H9 (cell line): ENCODE measurements around the gene PCDHGA12. TPM values are rescaled to one million over a fixed set of nuclear protein-coding genes. Genes with fewer than 3 reads are reported as not detected.

Experiments
- DNase-seq: peaks from one replicate; pipeline ENCODE4 v3.0.0-alpha.2; 2017
- H2AFZ ChIP-seq: one replicate; pipeline ENCODE4 v1.6.1; 2013; ENCODE audit warnings: mild to moderate bottlenecking, low read length, control low read depth, moderate library complexity
- H2AK5ac ChIP-seq: 2 replicates; pipeline ENCODE4 v1.6.1; 2013; ENCODE audit warnings: low read length, control low read depth, mixed read lengths; ENCODE audit not compliant: insufficient read length
- H2BK120ac ChIP-seq: one replicate; pipeline ENCODE4 v1.6.1; 2013; ENCODE audit warnings: low read depth, mild to moderate bottlenecking, low read length, control low read depth, inconsistent platforms; ENCODE audit not compliant: poor library complexity, severe bottlenecking
- H2BK12ac ChIP-seq: 2 replicates; pipeline ENCODE4 v1.6.1; 2013; ENCODE audit warnings: low read length, control low read depth, mixed read lengths, low read depth; ENCODE audit not compliant: insufficient read length
- H2BK15ac ChIP-seq: 2 replicates; pipeline ENCODE4 v1.6.1; 2013; ENCODE audit warnings: low read depth, low read length, control low read depth
- H2BK20ac ChIP-seq: one replicate; pipeline ENCODE4 v1.6.1; 2013; ENCODE audit warnings: low read depth, mild to moderate bottlenecking, low read length, control low read depth, inconsistent platforms; ENCODE audit not compliant: poor library complexity, severe bottlenecking
- H2BK5ac ChIP-seq: 2 replicates; pipeline ENCODE4 v1.6.1; 2013; ENCODE audit warnings: low read length, control low read depth, mixed read lengths; ENCODE audit not compliant: insufficient read length
- H3K14ac ChIP-seq: 2 replicates; pipeline ENCODE4 v1.6.1; 2013; ENCODE audit warnings: low read length, control low read depth; ENCODE audit not compliant: insufficient read depth
- H3K18ac ChIP-seq: 2 replicates; pipeline ENCODE4 v1.6.1; 2013; ENCODE audit warnings: low read depth, mild to moderate bottlenecking, mixed read lengths, low read length, control low read depth; ENCODE audit not compliant: insufficient read length
- H3K23ac ChIP-seq: 2 replicates; pipeline ENCODE4 v1.6.1; 2013; ENCODE audit warnings: low read length, control low read depth, mixed read lengths, low read depth; ENCODE audit not compliant: insufficient read length
- H3K23me2 ChIP-seq: 2 replicates; pipeline ENCODE4 v1.6.1; 2013; ENCODE audit warnings: low read depth, mild to moderate bottlenecking, mixed read lengths, low read length, control low read depth; ENCODE audit not compliant: insufficient read length, poor library complexity, severe bottlenecking
- H3K27ac ChIP-seq: 2 replicates; pipeline ENCODE4 v1.5.1; 2013; ENCODE audit warnings: low read length, control low read depth, mixed read lengths, low read depth; ENCODE audit not compliant: insufficient read length
- H3K27me3 ChIP-seq: 2 replicates; pipeline ENCODE4 v1.6.1; 2013; ENCODE audit warnings: low read length, control low read depth, inconsistent platforms; ENCODE audit not compliant: insufficient read depth
- H3K4ac ChIP-seq: 2 replicates; pipeline ENCODE4 v1.6.1; 2013; ENCODE audit warnings: low read depth, mild to moderate bottlenecking, control low read depth, inconsistent platforms, low read length, moderate library complexity
- H3K4me1 ChIP-seq: 2 replicates; pipeline ENCODE4 v1.6.1; 2013; ENCODE audit warnings: low read length, control low read depth, inconsistent platforms; ENCODE audit not compliant: insufficient read depth
- H3K4me2 ChIP-seq: 2 replicates; pipeline ENCODE4 v1.6.1; 2013; ENCODE audit warnings: low read length, control low read depth, mixed read lengths; ENCODE audit not compliant: insufficient read length, insufficient read depth
- H3K56ac ChIP-seq: 2 replicates; pipeline ENCODE4 v1.6.1; 2013; ENCODE audit warnings: low read depth, mild to moderate bottlenecking, mixed read lengths, low read length, control low read depth; ENCODE audit not compliant: insufficient read length
- H3K79me1 ChIP-seq: 2 replicates; pipeline ENCODE4 v1.6.1; 2013; ENCODE audit warnings: low read depth, mild to moderate bottlenecking, moderate library complexity, low read length, control low read depth, inconsistent platforms; ENCODE audit not compliant: insufficient read depth, poor library complexity, severe bottlenecking
- H3K79me2 ChIP-seq: 2 replicates; pipeline ENCODE4 v1.6.1; 2013; ENCODE audit warnings: low read length, control low read depth, inconsistent platforms; ENCODE audit not compliant: insufficient read depth
- H3K9ac ChIP-seq: 2 replicates; pipeline ENCODE4 v1.6.1; 2013; ENCODE audit warnings: low read length, control low read depth, mixed read lengths; ENCODE audit not compliant: insufficient read length; ENCODE audit errors: extremely low read depth
- H3K9me3 ChIP-seq: one replicate; pipeline ENCODE4 v1.6.1; 2013; ENCODE audit warnings: low read depth, low read length, inconsistent platforms; ENCODE audit not compliant: control insufficient read depth
- H3T11ph ChIP-seq: one replicate; pipeline ENCODE4 v1.6.1; 2013; ENCODE audit warnings: mild to moderate bottlenecking, low read length, control low read depth, inconsistent platforms
- H4K20me1 ChIP-seq: one replicate; pipeline ENCODE4 v1.6.1; 2013; ENCODE audit not compliant: control insufficient read depth, insufficient read length, insufficient read depth
- H4K5ac ChIP-seq: 2 replicates; pipeline ENCODE4 v1.6.1; 2013; ENCODE audit warnings: low read depth, mild to moderate bottlenecking, mixed read lengths, low read length, control low read depth; ENCODE audit not compliant: insufficient read length
- H4K8ac ChIP-seq: replicated peaks from 2 replicates; pipeline ENCODE4 v1.6.1; 2013; ENCODE audit warnings: low read length, control low read depth, mixed read lengths, low read depth; ENCODE audit not compliant: insufficient read length
- H4K91ac ChIP-seq: 2 replicates; pipeline ENCODE4 v1.6.1; 2013; ENCODE audit warnings: low read depth, mild to moderate bottlenecking, moderate library complexity, mixed read lengths, low read length, control low read depth; ENCODE audit not compliant: insufficient read length
- H3K27ac Mint-ChIP-seq, 3 experiments: 2 replicates in 2 of 3; 3 replicates in 1 of 3; pipeline ENCODE4 v1.8.0; 2020 to 2021; ENCODE audit warnings: mixed read lengths in 3 of 3, mild to moderate bottlenecking in 1 of 3, moderate library complexity in 1 of 3
- H3K27me3 Mint-ChIP-seq: 2 replicates; pipeline ENCODE4 v1.8.0; 2021; ENCODE audit warnings: low read depth, mild to moderate bottlenecking, moderate library complexity, mixed read lengths
- H3K36me3 Mint-ChIP-seq, 3 experiments: 2 replicates in 2 of 3; 3 replicates in 1 of 3; pipeline ENCODE4 v1.8.0; 2020 to 2021; ENCODE audit warnings: low read depth in 3 of 3, mixed read lengths in 3 of 3; ENCODE audit not compliant: insufficient read depth in 1 of 3
- H3K4me1 Mint-ChIP-seq, 2 experiments: 2 replicates each; pipeline ENCODE4 v1.8.0; 2020; ENCODE audit warnings: mixed read lengths in 2 of 2
- H3K4me3 Mint-ChIP-seq, 2 experiments: 2 replicates in 1 of 2; 3 replicates in 1 of 2; pipeline ENCODE4 v1.8.0; 2020 to 2021; ENCODE audit warnings: mild to moderate bottlenecking in 2 of 2, mixed read lengths in 2 of 2, moderate library complexity in 1 of 2
- H3K9me3 Mint-ChIP-seq, 2 experiments: 2 replicates in 1 of 2; 3 replicates in 1 of 2; pipeline ENCODE4 v1.8.0; 2020; ENCODE audit warnings: mild to moderate bottlenecking in 2 of 2, mixed read lengths in 2 of 2, moderate library complexity in 1 of 2
- CTCF ChIP-seq: fragments of 200-600 bp; sonication (generic); conservative IDR thresholded peaks from 3 replicates; pipeline ENCODE4 v1.8.0; 2021; ENCODE audit warnings: antibody characterized with exemption, mild to moderate bottlenecking
- WGBS: extraction: QIAGEN DNeasy Blood & Tissue Kit; methylation state at CpG from one replicate; pipeline ENCODE4 v1.1.7; 2013; ENCODE audit warnings: missing lambda C conversion rate, low lambda C conversion rate, mixed read lengths; ENCODE audit not compliant: insufficient read length; ENCODE audit errors: extremely low coverage; 5-methylcytosine and 5-hydroxymethylcytosine counted together
- total RNA-seq: library from RNA; stranded (reverse); gene quantifications from 2 replicates; pipeline ENCODE4 v1.2.1, GENCODE V29; 2021

PCDHGA12 gene
- total RNA-seq, 1 experiment from 2014 or later, result 1.3 TPM

DNA sequence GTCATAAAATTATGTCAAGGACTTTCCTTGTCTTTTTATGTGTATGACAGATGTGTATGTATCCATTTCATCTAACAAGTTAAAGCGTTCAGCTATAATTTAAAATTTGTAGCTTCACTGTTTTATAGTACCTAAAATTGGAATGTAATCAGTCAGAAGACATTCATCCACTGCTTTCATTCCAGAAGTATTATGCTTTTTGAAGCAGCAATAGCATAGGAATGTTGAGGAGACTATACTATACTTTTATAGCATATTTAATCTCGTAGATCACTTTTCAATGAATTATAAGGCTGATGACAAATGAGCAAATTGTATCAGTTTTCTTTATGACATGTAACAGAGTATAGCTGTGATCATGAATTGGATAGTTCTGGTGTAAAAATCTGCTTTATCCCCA, 6.9 kb downstream of the PCDHGA12 start:
- H4K20me1 ChIP-seq, result no peaks in the 10 kb centered on the region
- Mint-ChIP-seq H3K36me3 (peaks cover 20 to 31% (median 25%) of the 10 kb centered on the region in 3 experiments; a peak in 6 of 7 replicates), H3K4me1 (peaks cover 5 to 9% of the 10 kb centered on the region in 2 experiments; a peak in 3 of 4 replicates), H3K27me3 (no peaks in the 10 kb centered on the region), H3K9me3 (peaks cover 27 to 28% of the 10 kb centered on the region in 2 experiments), H3K27ac (no peak overlapping the region), H3K4me3 (no peak overlapping the region)
- DNase-seq, result no peak
- H3K18ac ChIP-seq, result no peak overlapping the region
- H3K27ac ChIP-seq, result no peak overlapping the region
- H3K79me2 ChIP-seq, result no peaks in the 10 kb centered on the region
- no peaks in the 10 kb centered on the region for H3K27me3 ChIP-seq
- no peak overlapping the region for H2BK15ac ChIP-seq
- WGBS, result no CpG with 5 or more reads among the region's 2 CpGs
- H4K91ac ChIP-seq, result no peak overlapping the region
- no peak overlapping the region for H2AFZ ChIP-seq
- H3K9me3 ChIP-seq, result no peaks in the 10 kb centered on the region
- H3K4ac ChIP-seq, result no peak overlapping the region
- H3K9ac ChIP-seq, result no peak overlapping the region
- no peak overlapping the region for H3K56ac ChIP-seq
- H3K4me2 ChIP-seq, result no peak overlapping the region
- no peak overlapping the region for H4K5ac ChIP-seq
- no peak overlapping the region for H2BK12ac ChIP-seq
- no peaks in the 10 kb centered on the region for H3K23me2 ChIP-seq
- H3K14ac ChIP-seq, result no peak overlapping the region
- H2BK120ac ChIP-seq, result no peak overlapping the region
- H3K4me1 ChIP-seq, result peaks cover 2% of the 10 kb centered on the region; the same call in 1 of the 2 replicates
- no peaks in the 10 kb centered on the region for H3K79me1 ChIP-seq
- no peak overlapping the region for H2AK5ac ChIP-seq
- TF ChIP-seq CTCF, result no peak
- H3K23ac ChIP-seq, result no peak overlapping the region
- H3T11ph ChIP-seq, result no peak overlapping the region
- no peak overlapping the region for H2BK5ac ChIP-seq
- H4K8ac ChIP-seq, result no peak overlapping the region
- no peak overlapping the region for H2BK20ac ChIP-seq
